ENCODE measurements around the gene FAM25G. TPM values are rescaled to one million over a fixed set of nuclear protein-coding genes. Genes with fewer than 3 reads are reported as not detected.
"Not testable (repeated sequence)": the region's sequence is repeated elsewhere in the genome, so short reads cannot be mapped to it uniquely, and the experiment has no call there.

The FAM25G gene
- total RNA-seq, 1 experiment from 2014 or later: not detected

DNA sequence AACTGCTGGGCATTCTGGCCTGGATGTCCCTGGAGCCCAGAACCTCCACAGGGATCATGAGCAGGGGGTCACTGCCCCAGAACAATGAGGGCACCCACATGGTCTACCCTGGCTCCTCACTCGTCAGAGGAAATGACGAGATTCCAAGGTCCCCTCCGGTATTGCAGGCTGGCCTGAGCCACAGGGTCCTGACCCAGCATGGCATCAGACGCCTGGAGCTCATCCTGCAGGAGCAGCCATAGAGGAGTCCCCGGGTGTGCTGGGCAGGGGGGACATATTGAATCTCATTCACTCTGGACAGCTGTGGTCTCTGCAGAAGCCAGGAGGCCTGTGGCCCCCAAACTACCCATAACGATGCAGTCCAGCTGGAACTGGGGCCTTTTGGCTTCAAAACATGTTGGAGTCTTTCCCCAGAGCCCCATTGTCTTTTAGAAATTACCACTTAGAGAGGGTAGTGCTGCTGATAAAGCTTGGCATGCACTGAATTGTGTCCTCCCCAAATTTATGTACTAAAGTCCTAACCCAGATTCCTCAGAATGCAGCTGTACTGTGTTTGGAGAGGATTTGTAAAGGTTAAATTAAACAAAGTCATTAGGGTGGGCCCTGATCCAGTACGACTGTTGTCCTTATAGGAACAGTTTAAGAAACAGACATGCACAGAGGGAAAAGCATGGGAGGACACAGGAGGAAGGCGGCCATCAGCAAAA, 35.3 kb downstream of the FAM25G start:
- DNase-seq (ENCODE audit: low spot score): no peak

DNA sequence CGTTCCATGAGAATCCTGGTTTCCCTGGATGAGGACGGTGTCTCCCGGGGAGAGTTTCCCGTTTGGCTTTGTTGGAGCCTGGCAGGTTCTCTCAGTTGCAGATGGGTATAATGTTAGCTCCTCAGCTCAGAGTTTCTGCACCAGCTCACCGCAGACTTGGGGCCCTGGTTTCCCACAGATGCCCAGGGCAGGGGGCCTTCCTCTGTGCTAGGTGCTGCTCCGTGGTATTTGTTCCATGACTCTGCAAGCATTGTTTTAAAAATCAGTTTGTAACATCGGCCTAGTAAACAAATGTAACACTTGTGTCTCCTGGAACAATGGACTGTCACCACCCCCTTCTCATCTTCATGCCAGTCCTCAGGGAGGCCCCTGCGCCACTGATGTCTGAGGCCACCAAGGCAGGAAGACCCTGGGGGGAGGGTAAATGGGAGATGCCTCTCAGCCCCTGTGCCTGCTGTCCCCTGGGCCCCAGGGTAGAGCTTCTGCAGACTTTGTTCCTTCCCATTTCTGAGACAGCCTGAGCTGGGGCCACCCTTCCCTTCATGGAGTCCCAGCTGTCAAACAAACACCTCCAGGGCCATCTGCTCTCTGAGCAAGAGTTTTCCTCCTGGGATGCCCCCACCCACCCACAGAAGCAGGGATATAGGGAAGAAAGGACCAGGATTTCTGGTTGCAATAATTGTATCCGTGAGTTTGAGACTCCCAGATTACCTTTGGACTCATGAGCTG, 36.0 kb downstream of the FAM25G start:
- POLR2A ChIA-PET; ATAC-seq; H3K9me3 Mint-ChIP-seq; CTCF ChIA-PET; H3K4me3 Mint-ChIP-seq; DNase-seq (ENCODE audit: low spot score); H3K27me3 Mint-ChIP-seq (ENCODE audit: low read depth); H3K36me3 Mint-ChIP-seq; H3K27ac Mint-ChIP-seq; H3K4me1 Mint-ChIP-seq: not testable (repeated sequence)

More for the DNA sequence above, 35.3 kb downstream of the FAM25G start:
- Mint-ChIP-seq H3K4me1 (peaks cover 7% of the 10 kb centered on the region), H3K4me3 (no peak overlapping the region), H3K36me3 (no peaks in the 10 kb centered on the region), H3K27me3 (ENCODE audit: low read depth) (no peaks in the 10 kb centered on the region), H3K27ac (no peak overlapping the region), H3K9me3 (no peaks in the 10 kb centered on the region)
- no peak for ATAC-seq
- POLR2A ChIA-PET: no interaction called here
- CTCF ChIA-PET: no interaction called here
- TF ChIP-seq JAZF1 (CRISPR knock-in tag; IDR thresholded peaks at IDR 0.05) (no peak), TP53 (CRISPR knock-in tag; IDR thresholded peaks at IDR 0.05) (no peak), KAT7 (CRISPR knock-in tag; IDR thresholded peaks at IDR 0.05; ENCODE audit: borderline replicate concordance) (no peak), NR2C2 (CRISPR knock-in tag; IDR thresholded peaks at IDR 0.05) (no peak), JUN (CRISPR knock-in tag; IDR thresholded peaks at IDR 0.05) (no peak)

DNA sequence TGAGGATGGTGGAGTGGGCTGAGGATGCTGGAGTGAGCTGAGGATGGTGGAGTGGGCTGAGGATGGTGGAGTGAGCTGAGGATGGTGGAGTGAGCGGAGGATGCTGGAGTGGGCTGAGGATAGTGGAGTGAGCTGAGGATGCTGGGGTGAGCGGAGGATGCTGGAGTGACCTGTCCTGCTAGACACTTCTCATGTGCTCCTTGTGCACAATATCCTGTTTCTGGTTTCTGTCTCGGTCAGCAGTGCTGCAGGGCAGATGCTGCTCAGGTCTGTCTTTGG, 36.8 kb downstream of the FAM25G start:
- Mint-ChIP-seq H3K27ac (no peak overlapping the region), H3K4me1 (peaks cover 4% of the 10 kb centered on the region; the same call in 1 of the 2 replicates), H3K9me3 (no peaks in the 10 kb centered on the region), H3K36me3 (no peaks in the 10 kb centered on the region), H3K27me3 (ENCODE audit: low read depth) (no peaks in the 10 kb centered on the region), H3K4me3 (no peak overlapping the region)
- DNase-seq (ENCODE audit: low spot score) (no peak), ATAC-seq (no peak)
- ChIA-PET CTCF (interaction anchor here (1.5 kb wide), 1 partner anchor 114 kb away, joined by 3 read pairs; no protein-coding TSS in a partner anchor), POLR2A (no interaction called here)
- TF ChIP-seq SMAD4 (CRISPR knock-in tag; IDR thresholded peaks at IDR 0.05) (no peak), CBFB (CRISPR knock-in tag; IDR thresholded peaks at IDR 0.05; ENCODE audit: low read depth) (no peak), IRF2 (CRISPR knock-in tag; IDR thresholded peaks at IDR 0.05; ENCODE audit: borderline replicate concordance, low read depth) (no peak), RELA (CRISPR knock-in tag; IDR thresholded peaks at IDR 0.05; ENCODE audit: borderline replicate concordance) (no peak), ZNF219 (CRISPR knock-in tag; IDR thresholded peaks at IDR 0.05; ENCODE audit: borderline replicate concordance) (no peak)
- TF ChIP-seq, protein P1, sequence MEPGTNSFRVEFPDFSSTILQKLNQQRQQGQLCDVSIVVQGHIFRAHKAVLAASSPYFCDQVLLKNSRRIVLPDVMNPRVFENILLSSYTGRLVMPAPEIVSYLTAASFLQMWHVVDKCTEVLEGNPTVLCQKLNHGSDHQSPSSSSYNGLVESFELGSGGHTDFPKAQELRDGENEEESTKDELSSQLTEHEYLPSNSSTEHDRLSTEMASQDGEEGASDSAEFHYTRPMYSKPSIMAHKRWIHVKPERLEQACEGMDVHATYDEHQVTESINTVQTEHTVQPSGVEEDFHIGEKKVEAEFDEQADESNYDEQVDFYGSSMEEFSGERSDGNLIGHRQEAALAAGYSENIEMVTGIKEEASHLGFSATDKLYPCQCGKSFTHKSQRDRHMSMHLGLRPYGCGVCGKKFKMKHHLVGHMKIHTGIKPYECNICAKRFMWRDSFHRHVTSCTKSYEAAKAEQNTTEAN (CRISPR knock-in tag; IDR thresholded peaks at IDR 0.05): no peak
- TF ChIP-seq, protein P2, sequence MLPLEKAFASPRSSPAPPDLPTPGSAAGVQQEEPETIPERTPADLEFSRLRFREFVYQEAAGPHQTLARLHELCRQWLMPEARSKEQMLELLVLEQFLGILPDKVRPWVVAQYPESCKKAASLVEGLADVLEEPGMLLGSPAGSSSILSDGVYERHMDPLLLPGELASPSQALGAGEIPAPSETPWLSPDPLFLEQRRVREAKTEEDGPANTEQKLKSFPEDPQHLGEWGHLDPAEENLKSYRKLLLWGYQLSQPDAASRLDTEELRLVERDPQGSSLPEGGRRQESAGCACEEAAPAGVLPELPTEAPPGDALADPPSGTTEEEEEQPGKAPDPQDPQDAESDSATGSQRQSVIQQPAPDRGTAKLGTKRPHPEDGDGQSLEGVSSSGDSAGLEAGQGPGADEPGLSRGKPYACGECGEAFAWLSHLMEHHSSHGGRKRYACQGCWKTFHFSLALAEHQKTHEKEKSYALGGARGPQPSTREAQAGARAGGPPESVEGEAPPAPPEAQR (CRISPR knock-in tag; IDR thresholded peaks at IDR 0.05): no peak
- TF ChIP-seq, protein P3, sequence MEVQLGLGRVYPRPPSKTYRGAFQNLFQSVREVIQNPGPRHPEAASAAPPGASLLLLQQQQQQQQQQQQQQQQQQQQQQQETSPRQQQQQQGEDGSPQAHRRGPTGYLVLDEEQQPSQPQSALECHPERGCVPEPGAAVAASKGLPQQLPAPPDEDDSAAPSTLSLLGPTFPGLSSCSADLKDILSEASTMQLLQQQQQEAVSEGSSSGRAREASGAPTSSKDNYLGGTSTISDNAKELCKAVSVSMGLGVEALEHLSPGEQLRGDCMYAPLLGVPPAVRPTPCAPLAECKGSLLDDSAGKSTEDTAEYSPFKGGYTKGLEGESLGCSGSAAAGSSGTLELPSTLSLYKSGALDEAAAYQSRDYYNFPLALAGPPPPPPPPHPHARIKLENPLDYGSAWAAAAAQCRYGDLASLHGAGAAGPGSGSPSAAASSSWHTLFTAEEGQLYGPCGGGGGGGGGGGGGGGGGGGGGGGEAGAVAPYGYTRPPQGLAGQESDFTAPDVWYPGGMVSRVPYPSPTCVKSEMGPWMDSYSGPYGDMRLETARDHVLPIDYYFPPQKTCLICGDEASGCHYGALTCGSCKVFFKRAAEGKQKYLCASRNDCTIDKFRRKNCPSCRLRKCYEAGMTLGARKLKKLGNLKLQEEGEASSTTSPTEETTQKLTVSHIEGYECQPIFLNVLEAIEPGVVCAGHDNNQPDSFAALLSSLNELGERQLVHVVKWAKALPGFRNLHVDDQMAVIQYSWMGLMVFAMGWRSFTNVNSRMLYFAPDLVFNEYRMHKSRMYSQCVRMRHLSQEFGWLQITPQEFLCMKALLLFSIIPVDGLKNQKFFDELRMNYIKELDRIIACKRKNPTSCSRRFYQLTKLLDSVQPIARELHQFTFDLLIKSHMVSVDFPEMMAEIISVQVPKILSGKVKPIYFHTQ (CRISPR knock-in tag; IDR thresholded peaks at IDR 0.05): no peak
- TF ChIP-seq, protein P4, sequence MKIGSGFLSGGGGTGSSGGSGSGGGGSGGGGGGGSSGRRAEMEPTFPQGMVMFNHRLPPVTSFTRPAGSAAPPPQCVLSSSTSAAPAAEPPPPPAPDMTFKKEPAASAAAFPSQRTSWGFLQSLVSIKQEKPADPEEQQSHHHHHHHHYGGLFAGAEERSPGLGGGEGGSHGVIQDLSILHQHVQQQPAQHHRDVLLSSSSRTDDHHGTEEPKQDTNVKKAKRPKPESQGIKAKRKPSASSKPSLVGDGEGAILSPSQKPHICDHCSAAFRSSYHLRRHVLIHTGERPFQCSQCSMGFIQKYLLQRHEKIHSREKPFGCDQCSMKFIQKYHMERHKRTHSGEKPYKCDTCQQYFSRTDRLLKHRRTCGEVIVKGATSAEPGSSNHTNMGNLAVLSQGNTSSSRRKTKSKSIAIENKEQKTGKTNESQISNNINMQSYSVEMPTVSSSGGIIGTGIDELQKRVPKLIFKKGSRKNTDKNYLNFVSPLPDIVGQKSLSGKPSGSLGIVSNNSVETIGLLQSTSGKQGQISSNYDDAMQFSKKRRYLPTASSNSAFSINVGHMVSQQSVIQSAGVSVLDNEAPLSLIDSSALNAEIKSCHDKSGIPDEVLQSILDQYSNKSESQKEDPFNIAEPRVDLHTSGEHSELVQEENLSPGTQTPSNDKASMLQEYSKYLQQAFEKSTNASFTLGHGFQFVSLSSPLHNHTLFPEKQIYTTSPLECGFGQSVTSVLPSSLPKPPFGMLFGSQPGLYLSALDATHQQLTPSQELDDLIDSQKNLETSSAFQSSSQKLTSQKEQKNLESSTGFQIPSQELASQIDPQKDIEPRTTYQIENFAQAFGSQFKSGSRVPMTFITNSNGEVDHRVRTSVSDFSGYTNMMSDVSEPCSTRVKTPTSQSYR (CRISPR knock-in tag; IDR thresholded peaks at IDR 0.05): no peak
- TF ChIP-seq, protein P5, sequence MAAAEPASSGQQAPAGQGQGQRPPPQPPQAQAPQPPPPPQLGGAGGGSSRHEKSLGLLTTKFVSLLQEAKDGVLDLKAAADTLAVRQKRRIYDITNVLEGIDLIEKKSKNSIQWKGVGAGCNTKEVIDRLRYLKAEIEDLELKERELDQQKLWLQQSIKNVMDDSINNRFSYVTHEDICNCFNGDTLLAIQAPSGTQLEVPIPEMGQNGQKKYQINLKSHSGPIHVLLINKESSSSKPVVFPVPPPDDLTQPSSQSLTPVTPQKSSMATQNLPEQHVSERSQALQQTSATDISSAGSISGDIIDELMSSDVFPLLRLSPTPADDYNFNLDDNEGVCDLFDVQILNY (CRISPR knock-in tag; IDR thresholded peaks at IDR 0.05): no peak
- TF ChIP-seq, protein P6, sequence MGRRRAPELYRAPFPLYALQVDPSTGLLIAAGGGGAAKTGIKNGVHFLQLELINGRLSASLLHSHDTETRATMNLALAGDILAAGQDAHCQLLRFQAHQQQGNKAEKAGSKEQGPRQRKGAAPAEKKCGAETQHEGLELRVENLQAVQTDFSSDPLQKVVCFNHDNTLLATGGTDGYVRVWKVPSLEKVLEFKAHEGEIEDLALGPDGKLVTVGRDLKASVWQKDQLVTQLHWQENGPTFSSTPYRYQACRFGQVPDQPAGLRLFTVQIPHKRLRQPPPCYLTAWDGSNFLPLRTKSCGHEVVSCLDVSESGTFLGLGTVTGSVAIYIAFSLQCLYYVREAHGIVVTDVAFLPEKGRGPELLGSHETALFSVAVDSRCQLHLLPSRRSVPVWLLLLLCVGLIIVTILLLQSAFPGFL (CRISPR knock-in tag; IDR thresholded peaks at IDR 0.05; ENCODE audit: borderline replicate concordance): no peak

Measured in WTC11 (cell line).